RKO (cell line): ENCODE data around the gene CHAT.
"Not testable (repeated sequence)": the region's sequence is repeated elsewhere in the genome, so short reads cannot be mapped to it uniquely, and the experiment has no call there.

ENCODE experiments used
- DNase-seq: peaks from one replicate; pipeline ENCODE4 v3.0.0-alpha.2; 2016; ENCODE audit warnings: low spot score

CHAT gene

GRCh38 chr10:49653273-49653929 lies 39.6 kb downstream of the CHAT start:
- no peak for DNase-seq

GRCh38 chr10:49654036-49654693 lies 40.3 kb downstream of the CHAT start:
- DNase-seq: no peak

- DNase-seq: no peak
Observed at GRCh38 chr10:49655099-49655498, 41.3 kb downstream of the CHAT start.

- DNase-seq: no peak
Observed at GRCh38 chr10:49656845-49657493, 43.1 kb downstream of the CHAT start.

GRCh38 chr10:49657606-49658005 lies 43.8 kb downstream of the CHAT start:
- DNase-seq: no peak

- DNase-seq: no peak
Observed at GRCh38 chr10:49661140-49661856, 47.5 kb downstream of the CHAT start.

- DNase-seq: no peak
Observed at GRCh38 chr10:49662169-49662830, 48.5 kb downstream of the CHAT start.

- no peak for DNase-seq
Observed at GRCh38 chr10:49663596-49663995, 49.8 kb downstream of the CHAT start.

DNA sequence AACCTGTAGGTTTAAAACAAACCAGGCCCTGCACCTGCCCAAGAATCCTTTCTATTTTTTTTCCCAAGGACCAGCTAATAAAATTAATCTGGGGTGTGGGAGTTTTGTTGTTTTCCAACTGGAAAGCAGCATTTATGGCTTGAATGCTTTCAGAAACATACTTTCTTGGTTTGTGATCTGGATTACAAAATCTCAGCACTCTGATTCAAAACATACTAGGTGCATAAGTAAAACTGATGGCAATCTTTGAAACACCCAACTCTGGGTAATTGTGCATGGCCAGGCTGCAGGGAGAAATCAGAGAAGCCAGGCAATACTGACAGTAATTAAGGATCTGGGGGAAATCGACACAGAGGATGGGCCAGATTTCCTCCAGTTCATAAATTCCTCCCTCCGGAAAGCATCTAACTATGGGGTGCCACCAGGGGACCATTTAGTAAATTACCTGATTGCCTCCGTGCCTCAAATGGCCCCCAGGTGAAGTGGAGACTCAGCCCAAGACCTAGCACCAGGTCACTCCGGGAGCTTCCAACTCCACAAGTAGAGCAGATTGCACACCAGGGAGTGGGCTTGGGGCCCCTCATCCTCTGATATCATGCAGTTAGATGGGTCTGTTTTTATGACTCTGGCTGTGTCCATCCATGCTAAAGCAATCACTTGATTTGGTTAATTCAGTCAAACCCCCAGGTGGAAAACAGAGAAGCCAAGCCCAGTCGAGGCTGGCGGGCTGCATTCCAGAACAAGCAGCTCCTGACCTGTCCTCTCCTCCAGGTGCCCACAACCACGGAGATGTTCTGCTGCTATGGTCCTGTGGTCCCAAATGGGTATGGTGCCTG lies 50.4 kb downstream of the CHAT start:
- no peak for DNase-seq

DNA sequence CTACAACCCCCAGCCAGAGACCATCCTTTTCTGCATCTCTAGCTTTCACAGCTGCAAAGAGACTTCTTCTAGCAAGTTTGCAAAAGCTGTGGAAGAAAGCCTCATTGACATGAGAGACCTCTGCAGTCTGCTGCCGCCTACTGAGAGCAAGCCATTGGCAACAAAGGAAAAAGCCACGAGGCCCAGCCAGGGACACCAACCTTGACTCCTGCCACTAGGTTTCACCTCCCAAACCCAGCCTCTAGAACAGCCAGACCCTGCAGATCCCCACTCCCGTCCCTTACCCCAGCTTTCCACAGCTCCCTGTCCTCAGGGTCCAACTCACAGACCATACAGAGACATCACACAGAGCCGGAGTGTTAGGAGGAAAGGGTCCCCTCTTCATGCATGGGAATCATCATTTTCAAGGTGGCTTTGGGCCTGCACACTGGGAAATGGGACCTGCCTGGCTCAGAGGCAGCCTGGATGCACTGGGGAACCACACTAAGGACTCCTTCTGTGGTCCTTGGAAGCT lies 51.1 kb downstream of the CHAT start:
- no peak for DNase-seq

- DNase-seq: no peak
Observed at GRCh38 chr10:49666054-49666615, 52.3 kb downstream of the CHAT start.

DNA sequence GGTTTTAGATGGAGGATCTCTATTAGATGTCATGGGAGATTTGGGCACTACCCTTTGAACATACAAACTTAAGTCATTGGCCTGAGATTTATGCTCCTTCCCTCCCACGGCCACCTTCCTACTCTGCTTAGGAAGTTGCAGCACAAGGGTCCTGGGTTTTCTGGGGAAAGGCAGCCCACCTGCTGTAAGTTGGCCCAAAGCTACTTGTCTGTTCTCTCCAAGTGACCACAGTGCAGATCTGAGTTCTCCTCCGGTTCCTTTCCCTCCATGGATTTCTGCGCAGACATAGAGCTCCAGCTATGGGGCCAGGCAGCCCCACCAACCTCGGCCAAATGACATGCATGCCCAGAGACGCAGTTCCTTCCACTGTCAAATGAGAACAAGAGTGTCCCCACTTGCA lies 52.8 kb downstream of the CHAT start:
- no peak for DNase-seq

GRCh38 chr10:49667991-49668390 lies 54.2 kb downstream of the CHAT start:
- no peak for DNase-seq

DNA sequence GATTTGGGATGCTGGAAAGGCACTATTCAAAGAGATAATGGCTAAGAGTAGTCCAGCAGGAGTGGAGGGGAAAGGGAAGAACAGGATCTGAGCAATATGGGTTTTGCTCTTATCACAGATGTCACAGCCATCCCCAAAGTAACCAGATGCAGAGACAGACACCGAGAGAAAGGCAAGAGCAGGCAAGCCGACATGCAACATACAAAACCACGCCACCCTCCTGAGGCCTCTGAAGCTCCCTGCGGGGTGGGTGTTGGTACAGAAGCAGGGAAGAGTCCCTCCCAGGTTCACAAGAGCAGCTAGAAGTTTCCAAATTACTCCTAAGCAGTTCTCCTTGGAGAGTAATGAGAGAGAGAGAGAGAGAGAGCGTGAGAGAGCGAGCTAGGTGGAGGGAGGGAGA lies 54.8 kb downstream of the CHAT start:
- DNase-seq: no peak

DNA sequence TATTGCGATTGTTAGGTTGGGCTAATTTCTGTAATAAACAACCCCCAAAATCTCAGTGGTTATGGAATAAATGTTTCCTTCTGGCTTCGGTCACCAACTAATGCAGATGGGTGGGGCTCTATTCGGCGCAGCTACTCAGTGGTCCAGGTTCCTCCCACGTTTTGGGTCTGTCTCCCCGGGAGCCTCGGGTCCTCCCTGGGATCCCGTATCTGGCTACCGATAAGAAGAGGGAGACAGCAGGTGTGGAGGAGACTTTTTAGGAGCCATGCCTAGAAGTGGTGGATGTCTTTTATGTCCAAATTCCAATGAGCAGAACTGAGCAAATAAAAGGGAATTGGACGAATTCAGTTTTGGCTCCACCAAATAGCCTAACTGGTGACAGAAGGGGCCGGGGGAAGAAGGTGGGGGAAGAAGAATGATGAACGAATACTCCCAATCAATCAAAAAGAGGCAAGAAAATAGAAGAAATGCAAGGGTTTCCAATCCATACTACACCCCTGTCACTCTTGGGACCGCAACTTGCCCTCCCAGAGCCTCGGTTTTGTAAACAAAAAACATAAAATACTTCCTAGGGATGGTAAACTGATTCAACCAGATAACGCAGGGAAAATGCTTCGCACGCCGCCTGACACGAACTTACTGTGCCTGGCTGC lies 65.1 kb downstream of the CHAT start:
- DNase-seq: no peak

GRCh38 chr10:49679480-49679893 lies 65.7 kb downstream of the CHAT start, which contains the start of gene C10orf53:
TSS of gene C10orf53 (plus strand) at chr10:49679651. CDS start at chr10:49679698, 47 bp downstream.
- DNase-seq: no peak

- DNase-seq: not testable (repeated sequence)
Observed at GRCh38 chr10:49682449-49682848, 68.6 kb downstream of the CHAT start.

DNA sequence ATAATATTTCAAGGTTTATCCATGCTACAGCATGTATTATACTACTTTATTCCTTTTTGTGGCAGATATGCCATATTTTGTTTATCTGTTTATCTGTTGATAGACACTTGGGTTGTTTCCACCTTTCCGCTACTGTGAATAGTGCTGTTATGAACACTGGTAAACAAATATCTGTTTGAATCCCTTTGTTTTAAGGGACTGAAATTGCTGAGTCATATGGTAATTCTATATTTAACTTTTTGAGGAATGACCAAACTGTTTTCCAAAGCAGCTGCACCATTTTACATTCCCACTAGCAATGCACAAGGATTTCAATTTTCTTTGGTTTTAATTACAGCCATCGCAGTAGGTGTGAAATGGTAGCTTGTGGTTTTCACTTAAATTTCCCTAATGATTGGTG lies 69.0 kb downstream of the CHAT start:
- DNase-seq: no peak

- DNase-seq: no peak
Observed at GRCh38 chr10:49686651-49687050, 72.8 kb downstream of the CHAT start.

GRCh38 chr10:49688261-49688846 lies 74.5 kb downstream of the CHAT start:
- no peak for DNase-seq
